ENCODE results near the gene GEMIN2. TPM values are rescaled to one million over a fixed set of nuclear protein-coding genes. Genes with fewer than 3 reads are reported as not detected.

The GEMIN2 gene
- total RNA-seq, 4 donors from 2014 or later: 12.0 to 26.1 (median 20.6) TPM

- no peak for DNase-seq (ENCODE audit: low spot score in 2 of 2)
- Histone ChIP-seq H3K9me3 (no peaks in the 10 kb centered on the region), H3K4me1 (no peaks in the 10 kb centered on the region), H3K27me3 (no peaks in the 10 kb centered on the region), H3K36me3 (peaks cover 2 to 85% (median 18%) of the 10 kb centered on the region in 3 donors), H3K4me3 (no peak overlapping the region), H3K27ac (no peak overlapping the region)
- WGBS, 2 donors: 70% methylated on average over 5 of the region's 5 CpGs
- no peak for TF ChIP-seq EP300 (IDR thresholded peaks at IDR 0.05)
Measured at GRCh38 chr14:39083127-39083526, 31.0 kb upstream of the GEMIN2 start.

- Histone ChIP-seq H3K4me3 (no peak overlapping the region), H3K9me3 (no peaks in the 10 kb centered on the region), H3K36me3 (peaks cover 2 to 95% (median 23%) of the 10 kb centered on the region in 3 donors), H3K4me1 (no peaks in the 10 kb centered on the region), H3K27me3 (no peaks in the 10 kb centered on the region), H3K27ac (no peak overlapping the region)
- TF ChIP-seq POLR2A (IDR thresholded peaks at IDR 0.05): no peak
- TF ChIP-seq EP300 (IDR thresholded peaks at IDR 0.05): no peak
- TF ChIP-seq, protein P1, sequence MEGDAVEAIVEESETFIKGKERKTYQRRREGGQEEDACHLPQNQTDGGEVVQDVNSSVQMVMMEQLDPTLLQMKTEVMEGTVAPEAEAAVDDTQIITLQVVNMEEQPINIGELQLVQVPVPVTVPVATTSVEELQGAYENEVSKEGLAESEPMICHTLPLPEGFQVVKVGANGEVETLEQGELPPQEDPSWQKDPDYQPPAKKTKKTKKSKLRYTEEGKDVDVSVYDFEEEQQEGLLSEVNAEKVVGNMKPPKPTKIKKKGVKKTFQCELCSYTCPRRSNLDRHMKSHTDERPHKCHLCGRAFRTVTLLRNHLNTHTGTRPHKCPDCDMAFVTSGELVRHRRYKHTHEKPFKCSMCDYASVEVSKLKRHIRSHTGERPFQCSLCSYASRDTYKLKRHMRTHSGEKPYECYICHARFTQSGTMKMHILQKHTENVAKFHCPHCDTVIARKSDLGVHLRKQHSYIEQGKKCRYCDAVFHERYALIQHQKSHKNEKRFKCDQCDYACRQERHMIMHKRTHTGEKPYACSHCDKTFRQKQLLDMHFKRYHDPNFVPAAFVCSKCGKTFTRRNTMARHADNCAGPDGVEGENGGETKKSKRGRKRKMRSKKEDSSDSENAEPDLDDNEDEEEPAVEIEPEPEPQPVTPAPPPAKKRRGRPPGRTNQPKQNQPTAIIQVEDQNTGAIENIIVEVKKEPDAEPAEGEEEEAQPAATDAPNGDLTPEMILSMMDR (IDR thresholded peaks at IDR 0.05): no peak
- 92 to 97% methylated on average over 7 of the region's 7 CpGs for WGBS, 2 donors
- DNase-seq (ENCODE audit: low spot score in 2 of 2): no peak
Measured at GRCh38 chr14:39085933-39086332, 28.2 kb upstream of the GEMIN2 start.

DNA sequence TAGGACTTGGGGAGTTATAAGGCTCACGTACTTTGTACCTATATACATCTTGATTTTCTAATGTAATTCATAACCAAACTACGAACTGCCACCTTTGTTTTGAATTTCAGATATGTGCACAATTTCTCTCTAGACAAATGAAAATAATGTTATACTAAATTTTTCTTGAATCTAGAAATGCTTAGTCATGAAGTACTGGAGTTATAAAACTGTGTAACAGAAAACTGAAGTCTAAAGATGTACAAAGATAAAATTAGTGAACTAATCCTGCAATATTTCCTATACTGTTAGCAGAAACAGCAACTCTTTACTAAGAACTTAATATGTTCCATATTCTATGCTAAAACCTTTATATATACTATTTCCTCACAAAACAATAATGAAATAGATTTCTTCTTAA is 26.6 kb upstream of the GEMIN2 start:
- H3K4me3 ChIP-seq: no peak overlapping the region
- WGBS, 2 donors: 95 to 96% methylated on average over 2 of the region's 2 CpGs
- no peak for DNase-seq (ENCODE audit: low spot score in 2 of 2)
- TF ChIP-seq, protein P1 (IDR thresholded peaks at IDR 0.05): no peak
- TF ChIP-seq EP300 (IDR thresholded peaks at IDR 0.05) (no peak), POLR2A (IDR thresholded peaks at IDR 0.05) (no peak)
- H3K9me3 ChIP-seq: no peaks in the 10 kb centered on the region
- H3K36me3 ChIP-seq: peaks cover 5 to 94% (median 36%) of the 10 kb centered on the region in 3 donors
- H3K27ac ChIP-seq: no peak overlapping the region
- H3K27me3 ChIP-seq: no peaks in the 10 kb centered on the region
- no peaks in the 10 kb centered on the region for H3K4me1 ChIP-seq

GRCh38 chr14:39090548-39091111 is 23.5 kb upstream of the GEMIN2 start:
- Histone ChIP-seq H3K27me3 (no peaks in the 10 kb centered on the region), H3K36me3 (peaks cover 5 to 91% (median 27%) of the 10 kb centered on the region in 3 donors), H3K27ac (no peak overlapping the region), H3K4me1 (no peaks in the 10 kb centered on the region), H3K4me3 (no peak overlapping the region), H3K9me3 (no peaks in the 10 kb centered on the region)
- no peak for TF ChIP-seq EP300 (IDR thresholded peaks at IDR 0.05)
- TF ChIP-seq, protein P1 (IDR thresholded peaks at IDR 0.05): no peak
- no peak for TF ChIP-seq POLR2A (IDR thresholded peaks at IDR 0.05)
- DNase-seq (ENCODE audit: low spot score in 2 of 2): no peak
- WGBS, 2 donors: 89 to 93% methylated on average over 4 of the region's 4 CpGs

DNA sequence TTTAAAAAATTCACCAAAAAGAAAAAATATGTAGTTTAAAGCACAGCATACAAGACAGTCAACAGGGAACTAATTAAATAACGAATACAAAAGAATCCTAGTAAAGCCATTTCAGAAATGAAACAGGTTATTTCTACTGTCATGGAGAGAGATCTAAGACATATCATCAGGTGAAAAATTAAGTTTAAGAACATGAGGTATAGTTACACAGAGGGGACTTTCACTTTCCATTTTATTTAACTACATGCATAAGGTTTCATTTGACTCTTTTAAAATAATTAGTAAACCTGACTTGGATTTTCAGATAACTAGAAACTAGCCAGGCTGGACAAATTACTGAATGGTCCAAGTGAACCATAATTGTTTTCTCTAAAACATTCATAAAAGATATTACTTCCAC is 22.4 kb upstream of the GEMIN2 start:
- 83 to 86% methylated on average over 1 of the region's 1 CpG for WGBS, 2 donors
- Histone ChIP-seq H3K36me3 (peaks cover 5 to 87% (median 26%) of the 10 kb centered on the region in 3 donors), H3K27me3 (no peaks in the 10 kb centered on the region), H3K27ac (no peak overlapping the region), H3K4me3 (no peak overlapping the region), H3K4me1 (peaks cover 0 to 2% (median 0%) of the 10 kb centered on the region in 4 donors), H3K9me3 (no peaks in the 10 kb centered on the region)
- TF ChIP-seq POLR2A (IDR thresholded peaks at IDR 0.05) (no peak), EP300 (IDR thresholded peaks at IDR 0.05) (no peak)
- TF ChIP-seq, protein P1 (IDR thresholded peaks at IDR 0.05): no peak
- DNase-seq (ENCODE audit: low spot score in 2 of 2): no peak

Measured in tibial nerve (tissue), 4 donors.